GM21723 (cell line): Measurements from ENCODE around the gene RLN2.
A peak's percentile ranks its signal among the peaks of the same experiment; 100 is the strongest.

Experiments
- ATAC-seq: cut with Tn5 transposase; IDR thresholded peaks from one replicate; pipeline ENCODE4 v1.9.1; 2021; ENCODE audit warnings: mild to moderate bottlenecking, moderate library complexity; ENCODE audit not compliant: unreplicated experiment

RLN2 gene

DNA sequence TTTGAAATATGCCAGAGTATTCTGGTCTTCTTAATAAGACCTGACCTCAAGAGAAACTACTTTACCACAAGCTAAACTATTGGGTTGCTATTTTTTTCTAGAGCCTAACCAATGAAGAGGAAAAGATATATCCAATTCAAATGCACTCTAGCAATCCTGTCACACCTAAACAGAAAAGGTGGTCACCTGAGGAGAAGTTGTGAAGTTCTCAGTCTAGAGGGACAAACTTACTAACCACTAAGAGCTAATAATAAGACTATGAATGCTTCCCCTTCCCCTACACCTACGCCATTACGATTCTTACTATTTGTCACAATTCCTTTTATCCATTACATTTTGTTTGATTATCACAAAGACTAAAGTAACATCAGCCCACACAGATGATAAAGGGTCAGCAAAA lies 29.7 kb downstream of the RLN2 start:
- ATAC-seq, result no peak

DNA sequence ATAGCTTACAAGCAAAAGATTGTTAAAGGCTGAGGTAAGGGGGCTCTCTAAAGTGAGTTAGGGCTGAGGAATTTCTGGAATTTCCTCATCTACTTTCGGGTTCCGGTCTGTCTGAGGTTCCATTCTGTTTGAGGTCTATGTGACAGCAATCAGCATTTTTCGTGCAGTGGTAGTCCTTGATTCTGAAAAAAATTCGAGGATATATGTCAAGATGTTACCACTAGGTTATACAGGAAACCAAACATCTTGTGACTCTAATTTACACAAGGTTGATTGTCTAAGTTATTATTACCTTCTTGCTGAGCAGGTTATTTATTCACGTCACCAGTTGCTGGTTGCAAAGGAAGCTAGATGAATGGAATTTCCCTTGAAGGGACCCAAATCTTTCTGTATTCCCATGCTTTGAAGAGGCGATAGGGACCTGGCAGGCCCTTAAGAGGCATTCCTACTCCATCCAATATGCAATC lies 35.2 kb downstream of the RLN2 start:
- no peak for ATAC-seq

DNA sequence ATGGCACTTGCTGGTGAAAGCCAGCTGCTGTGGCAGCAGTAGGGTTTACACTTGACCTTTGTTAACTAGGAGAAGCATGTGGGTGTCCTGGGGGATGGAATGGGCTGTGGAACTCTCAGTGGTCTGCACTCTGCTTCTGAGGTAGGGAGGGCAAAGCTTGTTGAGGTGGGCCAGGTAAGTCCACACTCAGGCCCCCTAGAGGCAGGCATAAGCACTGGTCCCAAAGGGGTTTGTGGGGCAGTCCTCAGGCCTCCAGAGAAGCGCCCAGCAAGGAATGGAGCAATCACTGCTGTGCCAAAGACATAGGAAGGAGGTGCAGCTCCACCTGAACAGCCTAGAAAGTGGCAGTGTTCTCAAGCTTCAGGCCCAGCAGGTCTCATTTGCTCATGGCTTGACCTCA lies 38.6 kb downstream of the RLN2 start:
- ATAC-seq, result no peak

DNA sequence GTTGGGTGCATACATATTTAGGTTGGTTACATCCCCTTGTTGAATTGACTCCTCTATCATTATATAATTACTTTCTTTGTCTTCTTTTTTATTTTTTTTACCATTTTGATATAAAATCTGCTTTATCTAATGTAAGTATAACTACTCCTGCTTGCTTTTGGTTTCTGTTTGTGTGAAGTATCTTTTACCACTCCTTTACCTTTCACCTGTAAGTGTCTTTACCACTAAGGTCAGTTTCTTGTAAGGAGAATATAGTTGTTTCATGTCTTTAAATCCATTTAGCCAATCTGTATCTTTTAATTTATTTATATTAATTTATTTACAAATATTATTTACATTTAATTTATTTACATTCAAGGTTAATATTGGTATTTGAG lies 40.3 kb downstream of the RLN2 start:
- peak; percentile 46 for ATAC-seq

DNA sequence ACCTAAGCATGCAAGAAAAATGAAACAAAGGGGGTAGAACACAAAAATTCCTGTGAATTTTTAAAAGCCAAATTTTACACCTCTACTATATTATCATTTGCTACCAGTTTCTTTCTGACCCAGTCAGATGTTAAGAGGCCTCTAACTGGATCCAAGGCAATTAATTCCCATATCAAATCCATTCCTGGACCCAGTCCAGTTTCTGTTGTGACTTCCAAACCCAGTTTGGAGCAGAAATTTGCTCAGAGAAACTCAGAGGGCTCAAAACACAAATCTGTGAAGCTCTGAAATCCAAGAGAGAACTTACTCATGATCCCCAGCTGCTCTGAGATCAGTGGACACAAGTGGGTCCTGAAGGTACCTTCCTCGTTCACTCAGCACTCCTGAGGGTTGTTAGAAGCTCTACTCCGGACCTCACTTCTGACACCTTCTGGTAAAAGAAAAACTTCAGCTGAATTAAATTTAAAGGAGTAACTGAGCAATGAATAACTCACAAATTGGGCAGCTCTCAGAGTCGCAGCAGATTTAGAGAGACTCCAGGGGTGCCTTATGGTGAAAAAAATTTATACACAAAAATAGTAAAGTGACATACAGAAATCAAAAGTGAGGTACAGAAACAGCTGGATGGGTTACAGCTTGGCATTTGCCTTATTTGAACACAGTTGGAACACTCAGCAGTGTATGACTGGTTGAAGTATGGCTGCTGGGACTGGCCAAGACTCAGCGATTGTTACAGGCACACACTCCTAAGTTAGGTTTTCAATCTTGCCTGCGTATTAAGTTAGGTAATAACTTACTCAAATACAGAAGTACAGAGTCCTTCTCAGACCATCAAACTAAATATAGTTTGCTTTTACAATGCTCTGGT lies 40.9 kb downstream of the RLN2 start:
- peak; percentile 58 for ATAC-seq
